Erythroblast (primary cell): ENCODE results near the gene TIPIN.

Experiments
- DNase-seq, 2 experiments: peaks; one replicate each; lab custom pipeline; 2025; lab: John Stamatoyannopoulos, UW
- GATA1 ChIP-seq: IDR thresholded peaks from 2 replicates; pipeline ENCODE4 v1.6.1; 2011; ENCODE audit warnings: low read depth, mild to moderate bottlenecking, control low read depth, low read length, moderate library complexity
- POLR2A ChIP-seq: IDR thresholded peaks from 2 replicates; pipeline ENCODE4 v1.6.1; 2011; ENCODE audit warnings: mild to moderate bottlenecking, low read length

TIPIN gene

DNA sequence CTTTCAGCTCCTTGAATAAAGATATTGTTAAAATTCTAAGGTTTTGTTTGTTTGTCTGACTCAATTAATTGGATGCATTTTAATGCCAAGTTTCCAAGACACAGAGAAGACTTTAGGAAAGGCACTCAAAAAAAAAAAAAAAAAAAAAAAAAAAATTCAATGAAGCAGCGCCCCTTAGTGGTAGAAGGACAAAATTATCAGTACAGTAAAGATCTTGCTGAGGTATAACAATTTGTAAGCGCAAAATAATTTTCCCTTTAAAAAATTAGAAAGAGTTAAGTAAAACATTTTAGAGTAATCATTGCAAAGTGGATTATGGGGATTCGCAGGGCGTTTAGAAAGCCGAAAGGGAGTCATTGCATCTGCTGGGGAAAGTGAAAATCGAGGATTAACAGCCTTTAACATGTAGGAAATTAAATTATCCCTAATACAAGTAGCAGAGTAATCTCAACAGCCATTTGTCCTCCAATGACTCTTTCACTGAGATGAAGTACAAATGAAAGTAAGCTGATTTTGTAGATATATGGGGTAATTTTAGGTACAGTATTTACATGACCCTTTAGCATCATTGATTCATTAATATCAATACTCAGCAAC lies 68.9 kb downstream of the TIPIN start:
- peak; percentile 41 to 66 for DNase-seq
- TF ChIP-seq POLR2A (no peak), GATA1 (no peak)
